GM19023 (cell line): ENCODE measurements around the gene DKC1.
"Not testable (repeated sequence)": the region's sequence is repeated elsewhere in the genome, so short reads cannot be mapped to it uniquely, and the experiment has no call there.

Experiments used
- ATAC-seq: cut with Tn5 transposase; IDR thresholded peaks from one replicate; pipeline ENCODE4 v1.9.1; 2021; ENCODE audit warnings: mild to moderate bottlenecking, moderate library complexity; ENCODE audit not compliant: unreplicated experiment

Gene DKC1

GRCh38 chrX:154785716-154786115 is 23.1 kb downstream of the DKC1 start:
- ATAC-seq, result no peak

GRCh38 chrX:154791467-154791866 is 28.8 kb downstream of the DKC1 start:
- no peak for ATAC-seq

GRCh38 chrX:154791939-154792338 is 29.3 kb downstream of the DKC1 start:
- ATAC-seq, result no peak

- ATAC-seq, result no peak
Measured at GRCh38 chrX:154793084-154793795, 30.6 kb downstream of the DKC1 start.

GRCh38 chrX:154795016-154795415 is 32.4 kb downstream of the DKC1 start:
- no peak for ATAC-seq

GRCh38 chrX:154797006-154797405 is 34.3 kb downstream of the DKC1 start:
- ATAC-seq, result no peak

- no peak for ATAC-seq
Measured at GRCh38 chrX:154799556-154800348, 37.1 kb downstream of the DKC1 start.

GRCh38 chrX:154800478-154801210 is 38.0 kb downstream of the DKC1 start:
- no peak for ATAC-seq

- ATAC-seq, result no peak
Measured at GRCh38 chrX:154802947-154803346, 40.3 kb downstream of the DKC1 start.

GRCh38 chrX:154804261-154804956 is 41.7 kb downstream of the DKC1 start:
- no peak for ATAC-seq

- peak; percentile 93 for ATAC-seq
Measured at GRCh38 chrX:154804957-154805695, 42.5 kb downstream of the DKC1 start, which contains the start of gene MPP1. MPP1 (minus strand) TSS chrX:154805485; CDS start chrX:154805373, 112 bp downstream.

GRCh38 chrX:154805696-154806091 is 43.0 kb downstream of the DKC1 start:
- no peak for ATAC-seq

- ATAC-seq, result no peak
Measured at GRCh38 chrX:154806837-154807501, 44.3 kb downstream of the DKC1 start.

- ATAC-seq, result no peak
Measured at GRCh38 chrX:154809939-154810665, 47.4 kb downstream of the DKC1 start.

- ATAC-seq, result no peak
Measured at GRCh38 chrX:154812341-154813101, 49.9 kb downstream of the DKC1 start.

GRCh38 chrX:154813801-154814200 is 51.1 kb downstream of the DKC1 start:
- no peak for ATAC-seq

- ATAC-seq, result no peak
Measured at GRCh38 chrX:154815274-154815818, 52.7 kb downstream of the DKC1 start.

GRCh38 chrX:154816326-154816898 is 53.7 kb downstream of the DKC1 start:
- ATAC-seq, result not testable (repeated sequence)
